HG03558 (cell line): Measurements from ENCODE around the gene PUM2.

Experiments
- ATAC-seq: cut with Tn5 transposase; IDR thresholded peaks from one replicate; pipeline ENCODE4 v1.9.1; 2021; ENCODE audit warnings: moderate number of reproducible peaks; ENCODE audit not compliant: unreplicated experiment; ENCODE audit errors: extremely low read depth

PUM2 gene

GRCh38 chr2:20349513-20349921, 1.1 kb downstream of the PUM2 start:
- no peak for ATAC-seq

- ATAC-seq, result no peak
These were observed 2.1 kb downstream of the PUM2 start for GRCh38 chr2:20348542-20348941.

DNA sequence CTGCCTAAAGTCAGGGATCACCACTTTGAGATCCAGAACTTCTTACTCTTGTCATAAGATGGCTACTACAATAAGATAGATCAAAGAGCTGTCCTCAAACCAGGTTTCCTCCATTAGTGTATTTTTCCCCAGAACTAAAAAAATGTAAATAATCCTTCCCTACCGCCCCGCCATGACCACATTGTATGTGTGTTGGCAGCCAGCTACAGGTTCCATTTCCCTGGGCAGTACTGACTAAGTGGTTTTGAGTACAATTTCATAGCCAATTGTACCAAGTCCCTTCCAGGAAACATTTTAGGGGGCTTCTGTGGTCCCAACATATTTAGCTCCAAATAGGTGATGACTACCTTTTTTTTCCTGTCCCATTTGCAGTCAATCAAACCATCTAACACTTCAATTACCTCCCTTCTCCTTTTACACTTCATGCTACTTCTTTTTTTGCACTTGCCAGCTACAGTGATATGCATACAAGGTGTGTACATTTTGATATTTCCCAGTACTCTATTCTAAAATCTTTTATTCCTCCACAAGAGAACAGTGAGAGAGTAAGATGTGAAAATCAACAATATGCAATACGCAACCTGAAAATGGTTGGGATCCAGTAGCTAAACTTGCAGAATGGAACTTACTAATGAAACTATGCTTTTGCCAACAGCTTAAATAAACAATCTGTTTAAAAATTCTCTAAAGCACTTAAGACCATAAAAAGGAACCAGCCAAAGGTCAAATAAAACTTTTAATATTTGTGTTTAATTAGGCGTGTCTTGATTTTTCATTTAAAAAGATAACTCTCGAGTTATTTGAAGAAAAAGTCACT, 3.9 kb downstream of the PUM2 start:
- ATAC-seq, result no peak

DNA sequence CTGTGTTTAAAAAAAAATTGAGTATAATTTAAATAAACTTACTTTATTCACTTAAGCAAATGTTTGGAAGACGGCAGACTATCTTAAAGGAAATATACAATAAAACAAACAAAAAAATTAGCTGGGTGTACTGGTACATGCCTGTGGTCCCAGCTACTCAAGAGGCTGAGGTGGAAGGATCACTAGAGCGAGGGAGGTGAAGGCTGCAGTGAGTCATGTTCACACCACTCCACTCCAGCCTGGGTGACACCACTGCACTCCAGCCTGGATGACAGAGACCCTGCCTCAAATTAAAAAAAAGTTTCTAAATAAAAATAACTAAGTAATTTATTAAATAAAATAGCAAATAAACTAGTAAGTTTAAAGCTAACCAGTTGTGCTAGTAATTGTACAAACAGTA, 7.5 kb downstream of the PUM2 start:
- no peak for ATAC-seq

GRCh38 chr2:20339012-20339411, 11.6 kb downstream of the PUM2 start:
- no peak for ATAC-seq

- no peak for ATAC-seq
These were observed 15.9 kb downstream of the PUM2 start for GRCh38 chr2:20334605-20335203.

DNA sequence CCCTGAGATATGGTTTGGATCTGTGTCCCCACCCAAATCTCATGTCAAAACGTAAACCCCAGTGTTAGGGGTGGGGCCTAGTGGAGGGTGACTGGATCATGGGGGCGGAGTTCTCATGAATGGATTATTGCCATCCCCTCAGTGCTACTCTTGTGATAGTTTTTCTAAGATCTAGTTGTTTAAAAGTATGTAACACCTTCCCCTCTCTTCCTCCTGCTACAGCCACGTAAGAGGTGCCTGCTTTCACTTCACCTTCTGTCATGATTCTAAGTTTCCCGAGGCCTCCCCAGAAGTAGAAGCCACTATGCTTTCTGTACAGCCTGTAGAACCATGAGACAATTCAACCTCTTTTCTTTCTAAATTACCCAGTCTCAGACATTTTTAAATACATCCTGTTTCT, 16.9 kb downstream of the PUM2 start:
- ATAC-seq, result no peak

GRCh38 chr2:20330192-20330591, 20.5 kb downstream of the PUM2 start:
- no peak for ATAC-seq

DNA sequence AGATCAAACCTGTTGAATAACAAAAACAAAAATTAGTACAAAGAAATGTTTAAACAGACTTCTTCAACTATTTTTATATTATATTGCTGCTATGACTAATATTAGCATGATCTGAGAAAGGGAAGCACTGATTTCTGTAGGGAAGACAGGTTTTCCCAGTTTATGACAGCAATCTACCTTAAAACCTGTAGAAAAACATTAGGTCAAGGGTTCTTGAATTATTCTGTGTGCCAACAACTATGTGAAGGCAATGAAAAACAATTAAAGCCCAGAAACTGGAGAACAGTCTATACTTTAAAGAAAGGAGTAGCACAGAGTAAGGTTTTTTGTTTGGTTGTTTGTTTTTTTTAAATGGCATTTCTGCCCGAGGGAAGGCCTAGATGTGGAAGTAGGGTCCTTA, 23.3 kb downstream of the PUM2 start:
- ATAC-seq, result no peak

- no peak for ATAC-seq
These were observed 24.4 kb downstream of the PUM2 start for GRCh38 chr2:20326163-20326780.

- ATAC-seq, result no peak
These were observed 27.9 kb downstream of the PUM2 start for GRCh38 chr2:20322527-20323300.

DNA sequence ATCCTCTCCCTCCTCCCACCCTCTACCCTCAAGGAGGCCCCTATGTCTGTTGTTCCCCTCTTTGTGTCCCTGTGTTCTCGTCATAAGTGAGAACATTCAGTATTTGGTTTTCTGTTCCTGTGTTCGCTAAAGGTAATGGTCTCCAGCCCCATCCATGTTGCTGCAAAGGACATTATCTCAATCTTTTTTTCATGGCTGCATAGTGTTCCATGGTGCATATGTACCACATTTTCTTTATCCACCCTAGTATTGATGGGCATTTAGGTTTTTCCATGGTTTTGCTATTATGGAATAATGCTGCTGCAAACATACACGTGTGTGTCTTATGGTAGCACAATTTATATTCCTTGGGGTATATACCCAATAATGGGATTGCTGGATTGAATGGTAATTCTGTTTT, 33.0 kb downstream of the PUM2 start:
- ATAC-seq, result no peak

DNA sequence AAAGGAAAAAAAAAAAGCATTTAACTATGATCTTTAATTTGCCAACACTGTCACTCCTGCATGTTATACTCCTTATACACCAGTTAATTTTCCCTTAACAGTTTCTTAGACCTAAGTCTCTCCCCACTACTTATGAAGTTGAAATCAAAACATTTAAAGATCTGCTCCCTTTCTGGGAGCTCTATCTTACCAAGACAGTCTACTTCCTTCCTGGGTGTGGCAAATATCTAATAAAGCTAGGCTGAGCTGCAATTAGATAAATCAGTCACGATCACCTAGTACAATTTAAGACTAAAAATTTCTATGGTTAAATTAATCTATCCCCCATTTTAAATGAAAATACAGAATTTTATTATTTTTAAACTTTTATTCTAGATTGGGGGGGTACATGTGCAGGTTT, 33.4 kb downstream of the PUM2 start:
- no peak for ATAC-seq

- ATAC-seq, result no peak
These were observed 35.8 kb downstream of the PUM2 start for GRCh38 chr2:20314562-20315501.

- no peak for ATAC-seq
These were observed 37.0 kb downstream of the PUM2 start for GRCh38 chr2:20313659-20314058.

DNA sequence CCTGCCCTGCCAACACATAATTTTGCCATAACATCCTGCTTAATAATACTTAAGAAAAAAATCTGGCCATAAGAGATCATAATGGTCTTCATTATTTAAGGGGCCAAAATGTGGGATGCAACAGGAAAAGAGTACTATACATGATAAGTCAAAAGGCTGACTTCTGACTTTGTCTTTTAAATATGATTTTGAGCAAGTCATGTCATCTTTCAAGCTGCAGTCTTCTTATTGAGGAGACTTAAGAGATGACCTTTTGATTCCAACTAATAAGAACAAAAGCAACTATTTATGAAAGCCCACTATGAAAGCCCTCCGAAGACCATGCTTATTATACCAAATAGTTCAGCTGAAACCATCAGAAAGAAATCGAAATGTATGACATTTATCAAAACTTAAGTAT, 41.6 kb downstream of the PUM2 start:
- ATAC-seq, result no peak

DNA sequence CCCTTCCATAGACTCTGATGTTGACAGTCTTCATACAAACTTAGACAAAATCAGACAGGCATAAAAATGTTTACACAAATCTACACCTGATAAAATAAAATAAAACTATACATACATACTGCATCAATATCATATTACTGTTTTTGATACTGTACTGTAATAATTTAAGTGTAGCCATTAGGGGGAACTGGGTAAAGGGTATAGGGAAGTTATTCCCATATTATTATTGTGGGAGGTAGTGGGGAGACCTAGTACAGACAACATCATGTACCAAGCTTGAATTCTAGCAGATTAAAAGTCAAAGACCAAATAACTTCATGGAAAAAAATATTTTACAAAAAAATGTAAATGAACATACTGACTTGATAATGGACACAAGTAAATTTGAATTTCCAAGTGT, 43.3 kb downstream of the PUM2 start:
- ATAC-seq, result no peak

DNA sequence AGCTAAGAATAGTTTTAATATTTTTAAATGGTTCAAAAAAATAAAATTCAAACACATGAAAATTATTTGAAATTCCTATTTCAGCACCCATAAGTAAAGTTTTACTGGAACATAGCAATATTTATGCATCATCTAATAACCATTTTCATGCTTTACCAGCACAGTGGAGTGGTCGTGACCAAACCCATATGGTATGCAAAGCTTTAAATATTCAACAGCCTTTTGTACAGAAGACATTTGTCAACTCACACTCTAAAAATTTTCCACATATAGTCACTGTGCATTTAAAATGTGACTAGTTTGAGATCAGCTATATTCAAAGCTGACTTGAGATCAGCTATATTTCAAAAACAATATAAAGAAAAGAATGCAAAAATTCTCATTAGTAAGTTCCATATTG, 46.2 kb downstream of the PUM2 start:
- no peak for ATAC-seq

- ATAC-seq, result no peak
These were observed 46.7 kb downstream of the PUM2 start for GRCh38 chr2:20303966-20304365.

- ATAC-seq, result no peak
These were observed 48.6 kb downstream of the PUM2 start for GRCh38 chr2:20302019-20302418.
